ENCODE measurements around the gene SEMA3B.
A peak's percentile ranks its signal among the peaks of the same experiment; 100 is the strongest.

The SEMA3B gene

DNA sequence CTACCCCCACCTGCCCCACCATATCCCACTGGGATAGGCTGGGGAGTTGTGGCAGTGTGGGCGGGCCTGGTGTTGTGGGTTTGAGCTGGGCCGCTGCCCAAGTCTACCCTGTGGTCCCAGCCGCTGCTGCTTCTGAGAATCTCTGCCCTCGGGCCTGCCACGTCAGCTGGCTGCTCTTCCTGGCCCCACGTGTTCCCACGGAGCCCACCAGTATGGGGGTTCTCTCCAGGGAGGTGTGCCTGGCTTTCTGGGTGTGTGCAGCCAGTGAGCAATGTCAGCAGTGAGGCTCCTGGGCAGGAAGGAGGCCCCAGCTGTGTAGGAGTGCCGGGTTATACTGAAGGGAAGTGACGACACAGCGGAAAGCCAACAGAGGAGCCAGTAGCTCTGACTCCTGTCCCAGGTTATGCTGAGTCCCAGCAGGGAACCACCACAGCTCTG lies 22.4 kb upstream of the SEMA3B start:
- ATAC-seq = peak; percentile 14
- TF ChIP-seq ZNF8 (CRISPR knock-in tag; IDR thresholded peaks at IDR 0.05) = no peak
- TF ChIP-seq POU6F1 (CRISPR knock-in tag; IDR thresholded peaks at IDR 0.05; ENCODE audit: borderline replicate concordance, low read depth) = no peak
- TF ChIP-seq GLIS3 (CRISPR knock-in tag; IDR thresholded peaks at IDR 0.05) = no peak
- TF ChIP-seq ZFP3 (CRISPR knock-in tag; IDR thresholded peaks at IDR 0.05) = peak; percentile 69
- TF ChIP-seq ZNF70 (CRISPR knock-in tag; IDR thresholded peaks at IDR 0.05) = no peak
- no peak for TF ChIP-seq OSR1 (CRISPR knock-in tag; IDR thresholded peaks at IDR 0.05)
- no peak for TF ChIP-seq ISL1 (CRISPR knock-in tag; IDR thresholded peaks at IDR 0.05)
- TF ChIP-seq, protein P1, sequence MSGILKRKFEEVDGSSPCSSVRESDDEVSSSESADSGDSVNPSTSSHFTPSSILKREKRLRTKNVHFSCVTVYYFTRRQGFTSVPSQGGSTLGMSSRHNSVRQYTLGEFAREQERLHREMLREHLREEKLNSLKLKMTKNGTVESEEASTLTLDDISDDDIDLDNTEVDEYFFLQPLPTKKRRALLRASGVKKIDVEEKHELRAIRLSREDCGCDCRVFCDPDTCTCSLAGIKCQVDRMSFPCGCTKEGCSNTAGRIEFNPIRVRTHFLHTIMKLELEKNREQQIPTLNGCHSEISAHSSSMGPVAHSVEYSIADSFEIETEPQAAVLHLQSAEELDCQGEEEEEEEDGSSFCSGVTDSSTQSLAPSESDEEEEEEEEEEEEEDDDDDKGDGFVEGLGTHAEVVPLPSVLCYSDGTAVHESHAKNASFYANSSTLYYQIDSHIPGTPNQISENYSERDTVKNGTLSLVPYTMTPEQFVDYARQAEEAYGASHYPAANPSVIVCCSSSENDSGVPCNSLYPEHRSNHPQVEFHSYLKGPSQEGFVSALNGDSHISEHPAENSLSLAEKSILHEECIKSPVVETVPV (CRISPR knock-in tag; IDR thresholded peaks at IDR 0.05) = no peak

- TF ChIP-seq GLIS3 (CRISPR knock-in tag; IDR thresholded peaks at IDR 0.05) = no peak
- no peak for TF ChIP-seq ZFP3 (CRISPR knock-in tag; IDR thresholded peaks at IDR 0.05)
- no peak for TF ChIP-seq POU6F1 (CRISPR knock-in tag; IDR thresholded peaks at IDR 0.05; ENCODE audit: borderline replicate concordance, low read depth)
- no peak for TF ChIP-seq TOX (CRISPR knock-in tag; IDR thresholded peaks at IDR 0.05; ENCODE audit: borderline replicate concordance)
- TF ChIP-seq BACH2 (CRISPR knock-in tag; IDR thresholded peaks at IDR 0.05; ENCODE audit: borderline replicate concordance) = no peak
- no peak for TF ChIP-seq OSR1 (CRISPR knock-in tag; IDR thresholded peaks at IDR 0.05)
- no peak for TF ChIP-seq ISL1 (CRISPR knock-in tag; IDR thresholded peaks at IDR 0.05)
- no peak for TF ChIP-seq ZC3H10 (CRISPR knock-in tag; IDR thresholded peaks at IDR 0.05)
- no peak for TF ChIP-seq RARB (CRISPR knock-in tag; IDR thresholded peaks at IDR 0.05)
- TF ChIP-seq TCF4 (CRISPR knock-in tag; IDR thresholded peaks at IDR 0.05; ENCODE audit: borderline replicate concordance) = no peak
- TF ChIP-seq ESRRG (CRISPR knock-in tag; IDR thresholded peaks at IDR 0.05) = no peak
- no peak for TF ChIP-seq ZNF565 (CRISPR knock-in tag; conservative IDR thresholded peaks at IDR 0.05; ENCODE audit: low read depth)
- no peak for TF ChIP-seq ZNF70 (CRISPR knock-in tag; IDR thresholded peaks at IDR 0.05)
- TF ChIP-seq, protein P1 (CRISPR knock-in tag; IDR thresholded peaks at IDR 0.05) = no peak
- no peak for TF ChIP-seq ZNF8 (CRISPR knock-in tag; IDR thresholded peaks at IDR 0.05)
- no peak for ATAC-seq
Measured at GRCh38 chr3:50248387-50248786, 20.6 kb upstream of the SEMA3B start.

GRCh38 chr3:50249457-50249856 lies 19.5 kb upstream of the SEMA3B start:
- TF ChIP-seq ZNF565 (CRISPR knock-in tag; conservative IDR thresholded peaks at IDR 0.05; ENCODE audit: low read depth) (no peak), BACH2 (CRISPR knock-in tag; IDR thresholded peaks at IDR 0.05; ENCODE audit: borderline replicate concordance) (no peak), GLIS3 (CRISPR knock-in tag; IDR thresholded peaks at IDR 0.05) (no peak), ISL1 (CRISPR knock-in tag; IDR thresholded peaks at IDR 0.05) (no peak), ZFP3 (CRISPR knock-in tag; IDR thresholded peaks at IDR 0.05) (no peak)
- ATAC-seq = no peak

GRCh38 chr3:50250514-50250913 lies 18.4 kb upstream of the SEMA3B start:
- TF ChIP-seq TSHZ2 (CRISPR knock-in tag; IDR thresholded peaks at IDR 0.05) (no peak), ESRRG (CRISPR knock-in tag; IDR thresholded peaks at IDR 0.05) (no peak), GLIS3 (CRISPR knock-in tag; IDR thresholded peaks at IDR 0.05) (no peak), ZNF70 (CRISPR knock-in tag; IDR thresholded peaks at IDR 0.05) (no peak), ZFP3 (CRISPR knock-in tag; IDR thresholded peaks at IDR 0.05) (no peak), SNAI2 (CRISPR knock-in tag; IDR thresholded peaks at IDR 0.05) (no peak), OSR1 (CRISPR knock-in tag; IDR thresholded peaks at IDR 0.05) (no peak)
- no peak for ATAC-seq
